ENCODE results near the gene CBX4.

The CBX4 gene

DNA sequence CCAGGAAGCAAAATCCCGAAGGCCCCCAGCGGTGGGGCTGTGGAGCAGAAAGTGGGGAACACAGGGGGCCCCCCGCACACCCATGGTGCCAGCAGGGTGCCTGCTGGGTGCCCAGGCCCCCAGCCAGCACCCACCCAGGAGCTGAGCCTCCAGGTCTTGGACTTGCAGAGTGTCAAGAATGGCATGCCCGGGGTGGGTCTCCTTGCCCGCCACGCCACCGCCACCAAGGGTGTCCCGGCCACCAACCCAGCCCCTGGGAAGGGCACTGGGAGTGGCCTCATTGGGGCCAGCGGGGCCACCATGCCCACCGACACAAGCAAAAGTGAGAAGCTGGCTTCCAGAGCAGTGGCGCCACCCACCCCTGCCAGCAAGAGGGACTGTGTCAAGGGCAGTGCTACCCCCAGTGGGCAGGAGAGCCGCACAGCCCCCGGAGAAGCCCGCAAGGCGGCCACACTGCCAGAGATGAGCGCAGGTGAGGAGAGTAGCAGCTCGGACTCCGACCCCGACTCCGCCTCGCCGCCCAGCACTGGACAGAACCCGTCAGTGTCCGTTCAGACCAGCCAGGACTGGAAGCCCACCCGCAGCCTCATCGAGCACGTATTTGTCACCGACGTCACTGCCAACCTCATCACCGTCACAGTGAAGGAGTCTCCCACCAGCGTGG is 54.8 kb downstream of the CBX4 start:
- Mint-ChIP-seq H3K36me3 (ENCODE audit: insufficient read depth) (peaks cover 2% of the 10 kb centered on the region), H3K9me3 (no peaks in the 10 kb centered on the region), H3K27ac (ENCODE audit: low read depth) (no peak overlapping the region), H3K27me3 (peaks cover 88% of the 10 kb centered on the region), H3K4me3 (no peak overlapping the region), H3K4me1 (no peaks in the 10 kb centered on the region)
- DNase-seq (ENCODE audit: low spot score in 2 of 2) (no peak), ATAC-seq (replicated peaks; ENCODE audit: extremely low read depth, poor library complexity, severe bottlenecking) (no peak)

DNA sequence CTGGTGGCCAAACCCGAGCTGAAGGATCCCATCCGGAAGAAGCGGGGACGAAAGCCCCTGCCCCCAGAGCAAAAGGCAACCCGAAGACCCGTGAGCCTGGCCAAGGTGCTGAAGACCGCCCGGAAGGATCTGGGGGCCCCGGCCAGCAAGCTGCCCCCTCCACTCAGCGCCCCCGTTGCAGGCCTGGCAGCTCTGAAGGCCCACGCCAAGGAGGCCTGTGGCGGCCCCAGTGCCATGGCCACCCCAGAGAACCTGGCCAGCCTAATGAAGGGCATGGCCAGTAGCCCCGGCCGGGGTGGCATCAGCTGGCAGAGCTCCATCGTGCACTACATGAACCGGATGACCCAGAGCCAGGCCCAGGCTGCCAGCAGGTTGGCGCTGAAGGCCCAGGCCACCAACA is 55.3 kb downstream of the CBX4 start:
- Mint-ChIP-seq H3K4me1 (peaks cover 3% of the 10 kb centered on the region), H3K4me3 (no peak overlapping the region), H3K9me3 (no peaks in the 10 kb centered on the region), H3K27ac (ENCODE audit: low read depth) (no peak overlapping the region), H3K36me3 (ENCODE audit: insufficient read depth) (peaks cover 4% of the 10 kb centered on the region), H3K27me3 (peaks cover 89% of the 10 kb centered on the region)
- ATAC-seq (replicated peaks; ENCODE audit: extremely low read depth, poor library complexity, severe bottlenecking) (no peak), DNase-seq (ENCODE audit: low spot score in 2 of 2) (no peak)
